HG03025 (cell line): Measurements from ENCODE around the gene BIN2.
"Not testable (repeated sequence)": the region's sequence is repeated elsewhere in the genome, so short reads cannot be mapped to it uniquely, and the experiment has no call there.

Experiments used
- ATAC-seq: cut with Tn5 transposase; IDR thresholded peaks from one replicate; pipeline ENCODE4 v1.9.1; 2021; ENCODE audit warnings: mild to moderate bottlenecking, moderate library complexity; ENCODE audit not compliant: unreplicated experiment, low FRiP score

Gene BIN2

DNA sequence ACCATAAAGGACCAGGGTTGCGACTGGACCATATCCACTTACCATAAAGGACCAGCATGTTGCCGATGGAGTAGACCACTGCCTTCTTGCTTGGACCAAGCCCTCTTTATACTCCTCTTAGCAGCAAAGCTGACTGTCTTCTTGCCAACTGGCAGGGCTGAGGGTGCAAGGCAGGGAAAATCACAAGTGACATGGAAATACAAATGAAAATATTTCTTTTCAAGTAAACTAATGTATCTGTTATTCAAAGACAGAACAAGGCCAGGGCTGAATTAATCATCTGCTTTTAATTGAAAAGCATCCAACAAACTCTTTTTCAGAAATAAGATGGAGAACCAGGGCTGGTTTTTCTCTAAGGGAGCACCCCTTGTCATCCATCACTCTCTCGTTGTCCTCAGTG, 22.6 kb upstream of the BIN2 start, which contains the start of gene CELA1:
Gene CELA1, minus strand, starts transcription at position 99 of the 400 bp plus-strand sequence. Its CDS starts 41 bp downstream, at position 58.
- ATAC-seq = no peak

- no peak for ATAC-seq
These were observed 21.7 kb upstream of the BIN2 start for GRCh38 chr12:51345681-51346080.

- no peak for ATAC-seq
These were observed 19.2 kb upstream of the BIN2 start for GRCh38 chr12:51343201-51343600.

GRCh38 chr12:51342416-51342815, 18.4 kb upstream of the BIN2 start:
- ATAC-seq = no peak

DNA sequence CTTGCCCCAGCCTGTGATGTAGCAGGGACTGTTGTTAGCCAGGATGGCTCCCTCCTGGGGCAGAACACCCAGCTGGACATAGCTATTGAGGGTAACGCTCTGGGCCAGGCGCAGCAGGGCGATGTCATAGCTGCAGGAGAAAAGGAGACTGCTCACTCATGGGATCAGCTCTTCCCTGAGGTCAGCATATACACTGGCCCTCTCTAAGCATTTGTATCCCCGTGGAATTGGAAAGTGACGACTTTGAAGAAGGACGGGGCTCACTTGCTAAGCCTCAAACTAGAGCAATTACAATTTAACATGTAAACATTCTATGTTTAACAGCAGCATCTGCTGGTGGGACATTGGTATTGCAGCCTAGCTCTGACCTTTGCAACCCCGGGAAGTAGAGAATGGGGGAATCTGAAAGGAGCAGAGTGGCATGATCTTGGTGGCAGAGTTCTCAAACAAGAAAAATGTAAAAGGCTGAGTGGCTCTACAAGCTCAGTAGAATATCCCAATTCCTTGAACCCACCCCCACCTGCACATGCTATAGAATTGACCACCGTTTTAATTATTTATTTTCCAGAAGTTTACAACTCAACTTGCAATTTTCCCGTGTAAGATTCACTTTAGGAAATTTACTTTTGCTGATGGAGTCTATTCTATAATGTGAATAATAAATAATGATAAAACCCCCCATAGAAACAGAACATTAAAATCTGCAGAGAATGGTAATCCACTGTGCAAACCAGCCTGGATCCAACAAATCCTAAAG, 17.5 kb upstream of the BIN2 start:
- no peak for ATAC-seq

GRCh38 chr12:51339750-51340149, 15.8 kb upstream of the BIN2 start:
- ATAC-seq = no peak

DNA sequence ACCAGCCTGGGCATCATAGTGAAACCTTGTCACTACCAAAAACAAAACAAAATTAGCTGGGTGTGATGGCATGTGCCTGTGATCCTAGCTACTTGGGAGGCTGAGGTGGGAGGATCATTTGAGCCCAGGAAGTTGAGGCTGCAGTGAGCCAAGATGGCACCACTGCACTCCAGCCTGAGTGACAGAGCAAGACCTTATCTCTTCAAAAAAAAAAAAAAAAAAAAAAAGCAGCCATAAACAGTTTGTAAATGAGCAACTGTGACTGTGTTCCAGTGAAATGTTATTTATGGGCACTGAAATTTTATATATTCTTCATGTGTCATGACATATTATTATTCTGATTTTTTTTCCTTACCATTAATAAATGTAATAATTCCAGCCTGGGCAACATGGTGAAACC, 13.4 kb upstream of the BIN2 start:
- not testable (repeated sequence) for ATAC-seq

DNA sequence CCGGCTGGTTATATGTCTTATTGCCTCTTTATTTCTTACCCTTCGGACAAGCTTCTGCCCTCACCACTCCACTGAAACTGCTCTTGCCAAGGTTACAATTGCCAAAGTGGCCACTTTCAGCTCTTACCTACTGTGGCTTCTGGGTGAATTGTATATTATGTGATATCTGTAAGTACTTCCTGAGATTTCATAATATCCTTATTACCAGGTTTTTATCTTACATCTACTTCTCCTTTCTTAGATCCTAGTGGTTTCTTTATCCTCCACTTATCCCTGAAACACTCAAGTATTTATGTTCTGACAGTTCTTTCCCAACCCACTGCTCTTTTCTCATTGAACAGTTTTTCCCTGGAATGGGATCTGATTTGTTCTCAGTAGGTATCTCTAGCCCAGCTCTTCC, 12.0 kb upstream of the BIN2 start:
- ATAC-seq = no peak

GRCh38 chr12:51334764-51335163, 10.8 kb upstream of the BIN2 start:
- ATAC-seq = no peak

- no peak for ATAC-seq
These were observed 9.6 kb upstream of the BIN2 start for GRCh38 chr12:51333536-51333935.

GRCh38 chr12:51330186-51330585, 6.2 kb upstream of the BIN2 start:
- no peak for ATAC-seq

GRCh38 chr12:51329742-51330141, 5.8 kb upstream of the BIN2 start:
- no peak for ATAC-seq

GRCh38 chr12:51328587-51328986, 4.6 kb upstream of the BIN2 start:
- no peak for ATAC-seq

- peak; percentile 50 for ATAC-seq
These were observed 2.9 kb upstream of the BIN2 start for GRCh38 chr12:51326698-51327439.

- ATAC-seq = no peak
These were observed 979 bp upstream of the BIN2 start for GRCh38 chr12:51324953-51325352.

DNA sequence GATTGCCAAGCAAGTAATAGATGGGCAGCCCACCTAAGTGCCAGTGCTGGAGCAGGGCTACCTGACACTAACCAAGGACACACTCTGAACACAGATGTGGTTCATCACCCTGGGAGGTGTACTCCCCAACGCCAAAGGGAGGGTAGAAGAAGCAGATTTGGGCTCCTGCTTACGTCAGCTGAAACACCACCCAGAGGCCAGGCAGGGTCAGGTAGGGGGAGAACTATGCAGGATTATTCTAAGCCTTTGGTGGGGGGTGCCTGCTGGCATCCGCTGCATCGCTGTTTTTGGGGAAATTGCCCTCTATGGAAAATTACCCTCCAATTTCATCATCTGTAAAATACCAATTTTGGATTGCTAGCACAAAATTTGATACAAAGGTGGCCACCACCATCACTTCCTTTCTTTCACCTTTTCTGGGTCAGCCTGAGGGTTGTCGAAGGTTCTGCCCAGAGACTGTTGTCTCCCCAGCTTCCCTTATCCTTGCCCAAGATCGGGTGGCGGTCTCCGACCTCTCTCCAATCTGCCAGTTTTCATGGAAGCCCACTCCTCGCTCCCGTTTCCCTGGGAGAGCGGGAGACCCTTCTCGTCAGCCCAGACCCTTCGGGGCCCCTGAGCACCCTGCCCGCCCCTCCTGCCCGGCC, 535 bp downstream of the BIN2 start:
- no peak for ATAC-seq

DNA sequence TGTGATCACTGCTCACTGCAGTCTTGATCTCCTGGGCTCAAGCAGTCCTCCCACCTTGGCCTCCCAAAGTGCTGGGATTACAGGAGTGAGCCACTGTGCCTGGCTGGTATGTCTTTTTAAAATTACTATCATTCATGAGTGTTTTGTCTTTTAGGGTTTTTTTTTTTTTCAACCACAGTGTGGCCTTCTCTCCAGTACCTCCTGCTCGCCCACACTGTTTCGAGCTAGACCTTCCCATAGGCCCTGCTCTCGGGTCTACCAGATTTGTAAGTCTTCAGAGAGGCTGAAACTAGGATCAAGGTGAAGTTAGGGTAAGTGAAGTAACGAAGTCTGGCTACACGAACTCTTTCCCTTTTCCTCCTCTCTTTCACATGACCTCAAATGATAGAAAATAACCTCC, 1.5 kb downstream of the BIN2 start:
- no peak for ATAC-seq

DNA sequence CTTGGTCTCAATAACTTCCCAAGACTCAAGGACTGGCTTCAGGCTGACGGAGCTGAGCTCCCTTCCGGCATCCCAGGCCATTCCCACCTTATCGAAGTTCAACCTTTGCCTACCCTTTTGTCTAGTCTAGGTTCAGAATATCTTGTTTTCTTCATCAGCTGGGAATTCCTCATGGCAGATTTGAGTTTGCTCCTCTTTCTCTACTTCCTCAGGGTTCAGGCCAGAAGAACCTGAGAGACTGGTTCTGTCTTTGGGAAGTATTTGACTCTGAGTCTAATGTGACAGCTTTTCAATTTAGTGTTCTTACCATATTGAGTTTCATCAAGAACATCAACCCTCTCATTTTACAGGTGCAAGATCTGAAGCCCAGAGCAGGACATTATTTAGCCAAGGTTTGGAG, 2.1 kb downstream of the BIN2 start:
- no peak for ATAC-seq

GRCh38 chr12:51320695-51321320, 3.2 kb downstream of the BIN2 start:
- ATAC-seq = no peak

GRCh38 chr12:51320311-51320694, 3.7 kb downstream of the BIN2 start:
- ATAC-seq = no peak
